Neuronal stem cell (in vitro differentiated cells): ENCODE measurements around the gene LCE2B. TPM values are rescaled to one million over a fixed set of nuclear protein-coding genes. Genes with fewer than 3 reads are reported as not detected.
"Not testable (repeated sequence)": the region's sequence is repeated elsewhere in the genome, so short reads cannot be mapped to it uniquely, and the experiment has no call there.

Source experiments
- DNase-seq: peaks from one replicate; pipeline ENCODE4 v3.0.0-alpha.2; 2013; ENCODE audit warnings: low spot score
- H2AFZ ChIP-seq: one replicate; pipeline ENCODE4 v1.6.1; 2013; ENCODE audit warnings: mild to moderate bottlenecking, low read length, inconsistent platforms
- H2AK5ac ChIP-seq: 2 replicates; pipeline ENCODE4 v1.6.1; 2013; ENCODE audit warnings: low read depth, mild to moderate bottlenecking, inconsistent platforms, low read length, moderate library complexity, mixed read lengths
- H2BK120ac ChIP-seq: 2 replicates; pipeline ENCODE4 v1.6.1; 2013; ENCODE audit warnings: low read depth, mild to moderate bottlenecking, inconsistent platforms, low read length, moderate library complexity, mixed read lengths
- H2BK12ac ChIP-seq: one replicate; pipeline ENCODE4 v1.6.1; 2013; ENCODE audit warnings: low read length, inconsistent platforms
- H2BK15ac ChIP-seq: 2 replicates; pipeline ENCODE4 v1.6.1; 2013; ENCODE audit warnings: mild to moderate bottlenecking, low read length, inconsistent platforms, mixed read lengths
- H2BK5ac ChIP-seq: one replicate; pipeline ENCODE4 v1.6.1; 2013; ENCODE audit warnings: inconsistent platforms, mild to moderate bottlenecking, low read length, moderate library complexity
- H3K14ac ChIP-seq: one replicate; pipeline ENCODE4 v1.6.1; 2013; ENCODE audit warnings: low read length, inconsistent platforms
- H3K18ac ChIP-seq: 2 replicates; pipeline ENCODE4 v1.6.1; 2013; ENCODE audit warnings: low read length, inconsistent platforms
- H3K23ac ChIP-seq: 2 replicates; pipeline ENCODE4 v1.6.1; 2013; ENCODE audit warnings: low read depth, mild to moderate bottlenecking, mixed read lengths, low read length, inconsistent platforms; ENCODE audit not compliant: poor library complexity
- H3K27ac ChIP-seq: replicated peaks from 3 replicates; pipeline ENCODE4 v1.5.1; 2013; ENCODE audit warnings: low read length, inconsistent platforms
- H3K27me3 ChIP-seq, 3 experiments: 2 replicates each; pipeline ENCODE4 v1.6.1; 2013; ENCODE audit warnings: low read length in 3 of 3, mild to moderate bottlenecking in 2 of 3, inconsistent platforms in 1 of 3, low read depth in 1 of 3, mixed read lengths in 1 of 3, moderate library complexity in 1 of 3; ENCODE audit not compliant: control insufficient read depth in 3 of 3, insufficient read depth in 3 of 3
- H3K36me3 ChIP-seq, 2 donors: replicated peaks in 1 of 2; 2 replicates each; pipeline ENCODE4 v1.6.1; 2013; ENCODE audit warnings: low read length in 2 of 2; ENCODE audit not compliant: control insufficient read depth in 2 of 2, insufficient read depth in 2 of 2
- H3K4ac ChIP-seq: 2 replicates; pipeline ENCODE4 v1.6.1; 2013; ENCODE audit warnings: inconsistent platforms, mild to moderate bottlenecking, low read length, moderate library complexity
- H3K4me1 ChIP-seq, 2 donors: 1 replicate in 1 of 2; 2 replicates in 1 of 2; pipeline ENCODE4 v1.6.1; 2013; ENCODE audit warnings: low read length in 2 of 2, low read depth in 1 of 2; ENCODE audit not compliant: control insufficient read depth in 2 of 2, insufficient read depth in 1 of 2
- H3K4me2 ChIP-seq: one replicate; pipeline ENCODE4 v1.6.1; 2013; ENCODE audit warnings: mild to moderate bottlenecking, low read length, inconsistent platforms; ENCODE audit not compliant: insufficient read depth, poor library complexity, severe bottlenecking
- H3K4me3 ChIP-seq, 2 donors: 2 replicates each; pipeline ENCODE4 v1.5.1; 2013; ENCODE audit warnings: low read length in 2 of 2, mild to moderate bottlenecking in 2 of 2, inconsistent platforms in 1 of 2, moderate library complexity in 1 of 2
- H3K79me1 ChIP-seq: one replicate; pipeline ENCODE4 v1.6.1; 2013; ENCODE audit warnings: low read depth, mild to moderate bottlenecking, inconsistent platforms, low read length, moderate library complexity
- H3K9ac ChIP-seq: one replicate; pipeline ENCODE4 v1.6.1; 2013; ENCODE audit warnings: mild to moderate bottlenecking, low read depth, low read length, inconsistent platforms; ENCODE audit not compliant: poor library complexity
- H3K9me3 ChIP-seq, 2 donors: replicated peaks in 1 of 2; 2 replicates each; pipeline versions ENCODE3 to v1.6.1; 2013; ENCODE audit warnings: low read length in 2 of 2, mild to moderate bottlenecking in 2 of 2, inconsistent platforms in 1 of 2, low read depth in 1 of 2, mixed read lengths in 1 of 2, moderate library complexity in 1 of 2; ENCODE audit not compliant: control insufficient read depth in 2 of 2, insufficient read depth in 1 of 2
- H4K8ac ChIP-seq: one replicate; pipeline ENCODE4 v1.6.1; 2013; ENCODE audit warnings: low read depth, mild to moderate bottlenecking, inconsistent platforms, low read length, moderate library complexity
- H4K91ac ChIP-seq: one replicate; pipeline ENCODE4 v1.6.1; 2013; ENCODE audit warnings: low read length, low read depth, mild to moderate bottlenecking, inconsistent platforms; ENCODE audit not compliant: poor library complexity
- WGBS, 2 donors: extraction: QIAGEN DNeasy Blood & Tissue Kit; methylation state at CpG; one replicate each; pipeline ENCODE4 v1.1.7; 2013; ENCODE audit warnings: missing lambda C conversion rate in 2 of 2, mixed read lengths in 1 of 2; ENCODE audit not compliant: insufficient read length in 2 of 2, insufficient replicate concordance in 1 of 2; ENCODE audit errors: extremely low coverage in 2 of 2; 5-methylcytosine and 5-hydroxymethylcytosine counted together
- polyA plus RNA-seq, 2 experiments: library from polyadenylated mRNA; stranded (reverse); fragments of 200-250 nt; gene quantifications; one replicate each; pipeline ENCODE4 v1.2.3, GENCODE V29; 2013

The LCE2B gene, protein sequence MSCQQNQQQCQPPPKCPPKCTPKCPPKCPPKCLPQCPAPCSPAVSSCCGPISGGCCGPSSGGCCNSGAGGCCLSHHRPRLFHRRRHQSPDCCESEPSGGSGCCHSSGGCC
- not detected for polyA plus RNA-seq (2013, experiment 1 of 2)
- not detected for polyA plus RNA-seq (2013, experiment 2 of 2)

DNA sequence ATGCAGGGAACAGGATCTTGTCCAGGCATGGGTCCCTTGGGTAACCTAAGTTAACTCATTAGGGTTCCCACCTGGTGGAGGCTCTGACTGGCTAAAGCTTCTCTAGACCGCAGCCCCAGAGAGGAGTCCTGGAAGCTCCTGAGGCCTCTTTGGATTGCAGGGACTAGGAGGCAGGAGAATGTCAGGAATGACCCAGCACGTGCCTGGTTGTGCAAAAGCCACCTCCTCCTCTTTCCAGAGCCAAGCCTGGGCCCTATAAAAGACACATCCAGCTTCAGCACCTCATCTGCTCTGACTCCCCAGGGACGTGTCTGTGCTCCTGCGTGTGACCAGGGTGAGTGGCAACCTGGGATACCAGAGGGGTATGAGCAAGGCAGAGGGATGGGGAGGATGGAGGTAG is at the start of gene LCE2B:
Gene LCE2B (plus strand): TSS at position 301 of the 400 bp plus-strand sequence. CDS start 721 bp downstream, outside the sequence.
- not testable (repeated sequence) for H3K9me3 ChIP-seq, H4K8ac ChIP-seq, H3K23ac ChIP-seq, H2AK5ac ChIP-seq, H3K4me1 ChIP-seq, H2BK12ac ChIP-seq, H3K4me2 ChIP-seq, H4K91ac ChIP-seq, H2BK15ac ChIP-seq, H2BK120ac ChIP-seq, H3K36me3 ChIP-seq, H3K27ac ChIP-seq, H3K9ac ChIP-seq, H3K79me1 ChIP-seq, H3K18ac ChIP-seq, H2BK5ac ChIP-seq, H3K4ac ChIP-seq, H3K4me3 ChIP-seq, H3K14ac ChIP-seq, H2AFZ ChIP-seq, H3K27me3 ChIP-seq, DNase-seq
- WGBS, 2 donors, result no CpG with 5 or more reads among the region's 4 CpGs

DNA sequence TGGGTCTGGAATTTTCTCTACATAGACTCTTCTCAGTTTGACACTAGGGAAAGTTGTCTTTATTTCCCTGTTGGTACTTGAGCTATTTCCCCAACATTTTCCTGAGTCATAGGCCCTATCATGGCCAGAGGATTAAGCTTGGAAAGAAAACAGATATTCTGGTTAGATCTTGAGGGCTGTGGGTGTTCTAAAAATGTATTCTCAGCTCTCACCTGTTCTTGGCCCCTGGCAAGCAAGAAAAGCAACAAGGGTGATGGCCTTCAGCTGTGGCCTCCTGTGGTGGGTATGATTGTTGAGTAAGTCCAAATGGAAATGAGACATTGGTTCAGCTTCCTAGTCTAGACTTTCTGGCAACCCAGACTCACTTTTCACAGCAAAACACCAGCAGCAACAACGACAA is 45.6 kb upstream of the LCE2B start:
- Histone ChIP-seq H3K27ac (no peak overlapping the region), H3K18ac (no peak overlapping the region), H3K9ac (no peak overlapping the region), H3K27me3 (no peaks in the 10 kb centered on the region), H3K23ac (no peak overlapping the region), H2BK15ac (no peak overlapping the region), H3K36me3 (no peaks in the 10 kb centered on the region), H4K8ac (no peak overlapping the region), H3K4me3 (no peak overlapping the region), H3K79me1 (no peaks in the 10 kb centered on the region), H3K4me2 (no peak overlapping the region), H3K4me1 (no peaks in the 10 kb centered on the region), H2AFZ (no peak overlapping the region), H4K91ac (no peak overlapping the region), H3K4ac (no peak overlapping the region), H3K14ac (no peak overlapping the region), H3K9me3 (peaks cover 0 to 16% of the 10 kb centered on the region in 2 donors), H2BK120ac (no peak overlapping the region), H2BK12ac (no peak overlapping the region), H2AK5ac (no peak overlapping the region), H2BK5ac (no peak overlapping the region)
- WGBS, 2 donors, result no CpG with 5 or more reads among the region's 1 CpG
- DNase-seq, result no peak

DNA sequence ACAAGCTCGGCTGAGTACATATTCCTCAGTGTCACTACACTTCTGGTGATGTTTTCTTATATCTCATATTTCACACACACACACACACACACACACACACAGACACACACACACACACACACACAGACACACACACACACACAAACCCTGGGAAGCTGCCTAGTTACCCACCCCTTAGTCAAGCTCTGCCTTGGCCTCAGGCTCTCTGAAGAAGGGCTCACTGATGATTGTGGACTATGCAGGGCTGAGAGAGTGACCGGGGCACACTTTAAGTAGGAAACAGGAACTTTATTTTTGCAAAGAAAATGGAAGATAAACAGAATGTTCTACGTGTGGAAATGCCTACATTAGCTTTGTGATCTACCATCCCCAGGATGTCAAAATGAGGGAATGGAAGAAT is 42.0 kb upstream of the LCE2B start:
- H4K91ac ChIP-seq, result no peak overlapping the region
- H3K27ac ChIP-seq, result no peak overlapping the region
- no peak overlapping the region for H3K14ac ChIP-seq
- no peak overlapping the region for H2BK120ac ChIP-seq
- WGBS, 2 donors, result no CpG with 5 or more reads among the region's 3 CpGs
- no peak overlapping the region for H3K9ac ChIP-seq
- no peak overlapping the region for H3K23ac ChIP-seq
- no peaks in the 10 kb centered on the region for H3K36me3 ChIP-seq
- H3K4ac ChIP-seq, result no peak overlapping the region
- no peak overlapping the region for H2AFZ ChIP-seq
- H3K4me1 ChIP-seq, result no peaks in the 10 kb centered on the region
- H3K4me3 ChIP-seq, result no peak overlapping the region
- DNase-seq, result no peak
- no peak overlapping the region for H2BK5ac ChIP-seq
- no peak overlapping the region for H4K8ac ChIP-seq
- no peak overlapping the region for H2BK15ac ChIP-seq
- no peaks in the 10 kb centered on the region for H3K27me3 ChIP-seq
- H3K18ac ChIP-seq, result no peak overlapping the region
- H2AK5ac ChIP-seq, result no peak overlapping the region
- H2BK12ac ChIP-seq, result no peak overlapping the region
- H3K4me2 ChIP-seq, result no peak overlapping the region
- peaks cover 0 to 17% of the 10 kb centered on the region in 2 donors for H3K9me3 ChIP-seq
- no peaks in the 10 kb centered on the region for H3K79me1 ChIP-seq

DNA sequence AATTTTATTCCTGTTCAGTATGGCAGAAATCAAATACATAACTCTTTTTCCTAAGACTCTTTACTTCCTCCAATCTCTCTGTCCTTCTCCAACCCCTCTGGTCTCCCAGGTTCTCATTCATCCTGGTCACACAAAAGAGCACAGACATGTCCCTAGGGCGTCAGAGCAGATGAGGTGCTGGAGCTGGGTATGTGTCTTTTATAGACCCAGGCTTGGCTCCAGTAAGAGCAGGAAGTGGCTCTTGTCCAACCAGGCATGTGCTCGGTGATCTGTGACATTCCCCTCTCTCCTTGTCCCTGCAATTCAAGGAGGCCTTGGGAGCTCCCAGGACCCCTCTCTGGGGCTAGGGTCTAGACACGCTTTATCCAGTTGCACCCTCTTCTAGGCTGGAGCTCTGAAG is 40.8 kb upstream of the LCE2B start:
- no peaks in the 10 kb centered on the region for H3K79me1 ChIP-seq
- no peak overlapping the region for H2BK12ac ChIP-seq
- H2AK5ac ChIP-seq, result no peak overlapping the region
- H3K23ac ChIP-seq, result no peak overlapping the region
- H3K9me3 ChIP-seq, result peaks cover 0 to 15% of the 10 kb centered on the region in 2 donors
- no peak overlapping the region for H3K18ac ChIP-seq
- no CpG with 5 or more reads among the region's 3 CpGs for WGBS, 2 donors
- H2AFZ ChIP-seq, result no peak overlapping the region
- H3K4me3 ChIP-seq, result no peak overlapping the region
- H3K4me1 ChIP-seq, result no peaks in the 10 kb centered on the region
- no peaks in the 10 kb centered on the region for H3K27me3 ChIP-seq
- no peaks in the 10 kb centered on the region for H3K36me3 ChIP-seq
- H2BK120ac ChIP-seq, result no peak overlapping the region
- no peak overlapping the region for H3K4ac ChIP-seq
- no peak overlapping the region for H3K14ac ChIP-seq
- no peak overlapping the region for H3K9ac ChIP-seq
- H3K4me2 ChIP-seq, result no peak overlapping the region
- H2BK15ac ChIP-seq, result no peak overlapping the region
- no peak for DNase-seq
- no peak overlapping the region for H4K91ac ChIP-seq
- H4K8ac ChIP-seq, result no peak overlapping the region
- H3K27ac ChIP-seq, result no peak overlapping the region
- no peak overlapping the region for H2BK5ac ChIP-seq
